ACC112 (cell line): ENCODE measurements around the gene RERE.

Experiments used
- H2AFZ ChIP-seq: fragments of 200-600 bp; sonication (generic); one replicate; pipeline ENCODE4 v1.6.0; 2017; ENCODE audit warnings: antibody characterized with exemption, low read length; ENCODE audit not compliant: unreplicated experiment
- H3K27ac ChIP-seq: fragments of 200-600 bp; sonication (generic); 2 replicates; pipeline ENCODE4 v1.5.1; 2014; ENCODE audit warnings: low read depth, mild to moderate bottlenecking, antibody characterized with exemption, low read length, moderate library complexity
- H3K27me3 ChIP-seq: fragments of 200-600 bp; sonication (generic); 2 replicates; pipeline ENCODE4 v1.6.1; 2014; ENCODE audit warnings: mild to moderate bottlenecking, antibody characterized with exemption, low read length, moderate library complexity, mixed read lengths; ENCODE audit not compliant: insufficient read depth
- H3K36me3 ChIP-seq: fragments of 200-600 bp; sonication (generic); 2 replicates; pipeline ENCODE4 v1.6.1; 2016; ENCODE audit warnings: mild to moderate bottlenecking, antibody characterized with exemption, low read length, moderate library complexity, mixed read lengths; ENCODE audit not compliant: insufficient read depth
- H3K4me1 ChIP-seq: fragments of 200-600 bp; sonication (generic); one replicate; pipeline ENCODE4 v1.6.1; 2016; ENCODE audit warnings: low read length, mixed read lengths; ENCODE audit not compliant: insufficient read depth, unreplicated experiment, control insufficient read depth
- H3K4me3 ChIP-seq: fragments of 200-600 bp; sonication (generic); 2 replicates; pipeline ENCODE4 v1.5.1; 2014; ENCODE audit warnings: mild to moderate bottlenecking, low read depth, low read length
- H3K79me2 ChIP-seq: fragments of 200-600 bp; sonication (generic); one replicate; pipeline ENCODE4 v1.6.0; 2016; ENCODE audit warnings: low read length; ENCODE audit not compliant: control insufficient read depth, unreplicated experiment, insufficient read depth

The RERE gene

GRCh38 chr1:8752411-8752810, 65.0 kb downstream of the RERE start:
- Histone ChIP-seq H3K79me2 (no peaks in the 10 kb centered on the region), H3K4me1 (no peaks in the 10 kb centered on the region), H3K27me3 (no peaks in the 10 kb centered on the region), H3K27ac (no peak overlapping the region), H2AFZ (no peak overlapping the region), H3K36me3 (no peaks in the 10 kb centered on the region), H3K4me3 (no peak overlapping the region)

DNA sequence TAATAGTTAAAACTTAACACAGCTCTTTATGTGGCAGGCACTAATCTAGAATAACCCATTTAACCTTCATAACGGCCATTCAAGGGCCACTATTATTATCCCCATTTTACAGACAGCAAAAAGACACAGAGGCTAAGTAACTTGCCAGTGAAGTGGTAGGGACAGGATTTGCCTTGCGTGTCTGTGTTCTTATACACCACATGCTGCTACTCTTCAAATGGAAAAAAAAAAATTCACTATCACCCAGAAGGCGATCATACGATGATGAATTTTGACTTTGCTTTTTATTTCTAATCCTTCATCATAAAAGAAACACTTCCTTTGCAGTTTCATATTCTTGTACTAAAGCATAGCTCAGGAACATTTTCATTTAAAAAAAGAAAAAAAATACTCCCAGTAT, 65.5 kb downstream of the RERE start:
- H3K27me3 ChIP-seq, result no peaks in the 10 kb centered on the region
- H3K79me2 ChIP-seq, result no peaks in the 10 kb centered on the region
- H2AFZ ChIP-seq, result no peak overlapping the region
- no peaks in the 10 kb centered on the region for H3K4me1 ChIP-seq
- no peak overlapping the region for H3K4me3 ChIP-seq
- no peak overlapping the region for H3K27ac ChIP-seq
- H3K36me3 ChIP-seq, result no peaks in the 10 kb centered on the region

DNA sequence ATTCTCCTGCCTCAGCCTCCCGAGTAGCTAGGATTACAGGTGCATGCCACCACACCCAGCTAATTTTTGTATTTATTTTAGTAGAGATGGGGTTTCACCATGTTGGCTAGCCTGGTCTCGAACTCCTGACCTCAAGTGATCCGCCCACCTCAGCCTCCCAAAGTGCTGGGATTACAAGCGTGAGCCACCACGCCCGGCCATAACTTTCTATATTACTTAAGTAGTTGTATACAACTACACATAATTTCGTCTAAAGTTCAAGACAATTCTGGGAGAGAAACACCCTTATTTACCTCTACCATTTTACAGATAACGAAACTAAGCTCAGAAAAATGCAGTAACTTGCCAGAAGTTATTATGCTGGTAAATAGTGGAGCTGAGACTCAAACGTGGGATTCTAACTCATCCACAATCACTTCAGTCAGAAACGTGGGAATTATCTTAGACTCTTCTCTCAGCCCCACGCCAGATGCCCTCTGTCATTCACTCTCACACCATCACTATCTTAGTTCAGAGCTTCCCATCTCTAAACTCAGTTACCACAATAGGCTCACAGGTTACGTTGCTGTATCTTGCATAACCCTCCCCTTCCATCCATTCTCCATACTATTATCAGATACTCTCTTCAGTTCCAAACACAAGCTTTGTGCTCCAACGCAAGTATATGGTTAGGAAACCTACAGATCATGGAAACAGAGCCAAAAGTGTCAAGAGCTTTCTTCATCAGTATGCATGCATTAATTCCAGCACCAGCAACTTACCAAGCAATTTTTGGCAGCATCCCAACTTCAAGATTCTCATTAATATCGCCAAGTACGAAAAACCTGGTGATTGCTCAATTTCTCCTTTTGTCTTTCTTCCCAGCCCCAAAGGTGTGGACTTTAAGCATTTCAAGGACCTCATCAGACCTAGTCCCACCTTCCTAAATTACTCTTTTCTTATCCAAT, 69.3 kb downstream of the RERE start:
- Histone ChIP-seq H3K27me3 (no peaks in the 10 kb centered on the region), H3K79me2 (no peaks in the 10 kb centered on the region), H2AFZ (no peak overlapping the region), H3K27ac (no peak overlapping the region), H3K36me3 (no peaks in the 10 kb centered on the region), H3K4me1 (no peaks in the 10 kb centered on the region), H3K4me3 (no peak overlapping the region)

GRCh38 chr1:8746554-8746953, 70.9 kb downstream of the RERE start:
- peaks cover 7% of the 10 kb centered on the region for H3K4me1 ChIP-seq
- H3K36me3 ChIP-seq, result no peaks in the 10 kb centered on the region
- no peak overlapping the region for H3K27ac ChIP-seq
- H2AFZ ChIP-seq, result no peak overlapping the region
- H3K4me3 ChIP-seq, result no peak overlapping the region
- no peaks in the 10 kb centered on the region for H3K27me3 ChIP-seq
- H3K79me2 ChIP-seq, result no peaks in the 10 kb centered on the region

- Histone ChIP-seq H3K4me1 (peaks cover 7% of the 10 kb centered on the region), H3K36me3 (no peaks in the 10 kb centered on the region), H3K27me3 (no peaks in the 10 kb centered on the region), H2AFZ (no peak overlapping the region), H3K4me3 (no peak overlapping the region), H3K27ac (no peak overlapping the region), H3K79me2 (no peaks in the 10 kb centered on the region)
Observed at GRCh38 chr1:8745749-8746390, 71.6 kb downstream of the RERE start.

DNA sequence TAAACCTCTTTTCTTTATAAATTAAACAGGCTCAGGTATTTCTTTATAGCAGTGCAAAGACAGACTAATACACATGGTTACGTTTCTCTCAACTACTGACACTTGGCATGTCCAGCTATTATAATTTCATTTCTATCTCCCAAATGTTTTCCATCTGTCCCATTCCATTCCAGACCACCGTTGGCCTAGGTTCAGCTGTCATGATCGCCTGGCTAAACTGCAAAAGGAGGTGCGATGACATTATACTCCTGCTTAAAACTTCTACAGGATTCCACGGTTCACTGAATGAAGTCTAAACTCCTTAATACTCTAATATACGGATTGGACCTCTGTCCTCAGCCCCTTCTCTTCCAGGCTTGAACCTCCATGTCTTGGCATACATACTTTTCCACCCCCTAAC, 72.1 kb downstream of the RERE start:
- Histone ChIP-seq H2AFZ (no peak overlapping the region), H3K4me1 (peaks cover 11% of the 10 kb centered on the region), H3K4me3 (no peak overlapping the region), H3K27ac (no peak overlapping the region), H3K79me2 (no peaks in the 10 kb centered on the region), H3K27me3 (no peaks in the 10 kb centered on the region), H3K36me3 (no peaks in the 10 kb centered on the region)

DNA sequence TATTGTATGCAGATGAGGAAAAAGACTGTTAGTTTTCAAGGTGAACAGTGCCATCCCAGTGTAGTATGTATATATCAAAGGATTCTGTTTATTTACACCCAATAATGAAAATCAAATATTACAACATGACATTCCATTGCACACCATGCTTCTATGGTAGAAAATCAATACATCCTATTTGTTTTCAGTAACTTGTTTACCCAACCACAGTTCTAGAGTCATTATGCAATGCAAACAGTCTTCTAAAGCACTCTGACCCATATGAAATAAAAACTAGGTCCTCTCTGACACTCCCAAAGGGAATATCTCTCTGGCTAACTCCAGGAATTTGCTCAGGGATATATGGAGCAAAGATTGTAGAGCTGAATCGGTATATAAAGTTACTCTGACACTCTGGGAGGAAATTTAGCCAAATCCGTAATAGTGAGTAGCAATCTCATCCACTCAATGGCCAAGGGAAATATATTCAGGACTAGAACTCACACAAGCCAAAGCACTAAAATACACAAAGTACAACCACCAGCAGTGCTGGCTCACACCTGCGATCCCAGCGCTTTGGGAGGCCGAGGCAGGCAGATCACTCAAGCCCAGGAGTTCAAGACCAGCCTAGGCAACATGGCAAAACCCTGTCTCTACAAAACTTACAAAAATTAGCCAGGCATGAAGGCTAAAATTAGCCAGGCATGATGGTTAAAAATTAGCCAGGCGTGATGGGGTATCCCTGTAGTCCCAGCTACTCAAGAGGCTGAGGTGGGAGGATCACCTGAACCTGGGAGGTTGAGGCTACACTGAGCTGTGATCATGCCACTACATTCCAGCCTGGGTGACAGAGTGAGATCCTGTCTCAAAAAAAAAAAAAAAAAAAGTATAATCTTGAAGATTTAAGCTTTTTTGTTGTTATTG, 75.2 kb downstream of the RERE start:
- Histone ChIP-seq H2AFZ (no peak overlapping the region), H3K4me1 (peaks cover 15% of the 10 kb centered on the region), H3K27me3 (no peaks in the 10 kb centered on the region), H3K4me3 (no peak overlapping the region), H3K36me3 (no peaks in the 10 kb centered on the region), H3K27ac (no peak overlapping the region), H3K79me2 (peaks cover 3% of the 10 kb centered on the region)

GRCh38 chr1:8740034-8740449, 77.4 kb downstream of the RERE start:
- peaks cover 15% of the 10 kb centered on the region for H3K4me1 ChIP-seq
- H2AFZ ChIP-seq, result no peak overlapping the region
- H3K79me2 ChIP-seq, result peaks cover 3% of the 10 kb centered on the region
- no peak overlapping the region for H3K4me3 ChIP-seq
- H3K27me3 ChIP-seq, result no peaks in the 10 kb centered on the region
- H3K27ac ChIP-seq, result peak overlapping the region; percentile 69
- no peaks in the 10 kb centered on the region for H3K36me3 ChIP-seq

- Histone ChIP-seq H3K4me3 (no peak overlapping the region), H3K79me2 (peaks cover 3% of the 10 kb centered on the region), H3K4me1 (peaks cover 15% of the 10 kb centered on the region), H3K27ac (no peak overlapping the region), H2AFZ (no peak overlapping the region), H3K27me3 (no peaks in the 10 kb centered on the region), H3K36me3 (no peaks in the 10 kb centered on the region)
Observed at GRCh38 chr1:8739377-8739776, 78.1 kb downstream of the RERE start.

DNA sequence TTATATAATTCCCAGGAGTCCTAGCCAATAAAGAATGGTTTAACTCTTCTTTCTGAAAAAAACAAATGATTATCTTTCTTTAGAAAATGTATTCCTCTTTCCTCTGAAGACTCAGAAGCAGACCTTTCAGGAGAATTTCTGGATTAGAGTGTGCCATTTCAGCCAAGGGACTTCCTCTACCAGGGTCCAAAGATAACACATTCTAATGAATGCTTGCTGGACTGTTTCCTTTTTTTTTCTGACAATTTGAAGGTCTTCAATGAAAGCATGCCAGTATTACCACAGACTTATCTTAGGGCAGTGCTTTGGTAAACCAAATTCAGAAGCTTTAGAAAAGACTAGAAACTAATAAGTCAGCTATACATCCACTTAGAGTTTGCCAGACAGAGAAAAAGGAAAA, 80.5 kb downstream of the RERE start:
- Histone ChIP-seq H3K27me3 (no peaks in the 10 kb centered on the region), H2AFZ (no peak overlapping the region), H3K36me3 (no peaks in the 10 kb centered on the region), H3K79me2 (peaks cover 3% of the 10 kb centered on the region), H3K27ac (no peak overlapping the region), H3K4me3 (no peak overlapping the region), H3K4me1 (peaks cover 10% of the 10 kb centered on the region)
